CD14-positive monocyte (primary cell): ENCODE data around the gene CHRD. TPM values are rescaled to one million over a fixed set of nuclear protein-coding genes. Genes with fewer than 3 reads are reported as not detected.

ENCODE experiments used
- DNase-seq, 3 donors: peaks; one replicate each; pipeline ENCODE4 v3.0.0-alpha.2; 2011 to 2022
- H2AFZ ChIP-seq: 2 replicates; pipeline ENCODE4 v1.6.0; 2012; ENCODE audit warnings: mild to moderate bottlenecking, low read depth, low read length, inconsistent platforms; ENCODE audit not compliant: insufficient read depth, poor library complexity, severe bottlenecking
- H3K27ac ChIP-seq, 2 donors: 1 replicate in 1 of 2; 2 replicates in 1 of 2; pipeline ENCODE4 v1.5.1; 2012 to 2013; ENCODE audit warnings: low read length in 2 of 2, control low read depth in 1 of 2, inconsistent platforms in 1 of 2, low read depth in 1 of 2, mild to moderate bottlenecking in 1 of 2
- H3K27me3 ChIP-seq, 2 donors: one replicate each; pipeline versions ENCODE4 v1.6.0 to v1.6.1; 2011 to 2013; ENCODE audit warnings: low read length in 2 of 2; ENCODE audit not compliant: control insufficient read depth in 2 of 2, insufficient read depth in 2 of 2
- H3K36me3 ChIP-seq, 2 donors: replicated peaks in 1 of 2; 1 replicate in 1 of 2; 2 replicates in 1 of 2; pipeline versions ENCODE4 v1.5.1 to v1.6.1; 2012 to 2013; ENCODE audit warnings: low read length in 2 of 2, control low read depth in 1 of 2, inconsistent platforms in 1 of 2, mild to moderate bottlenecking in 1 of 2; ENCODE audit not compliant: insufficient read depth in 2 of 2, control insufficient read depth in 1 of 2
- H3K4me1 ChIP-seq, 2 donors: 1 replicate in 1 of 2; 2 replicates in 1 of 2; pipeline versions ENCODE4 v1.5.1 to v1.6.1; 2012 to 2013; ENCODE audit warnings: low read length in 2 of 2, control low read depth in 1 of 2, inconsistent platforms in 1 of 2, mild to moderate bottlenecking in 1 of 2, moderate library complexity in 1 of 2; ENCODE audit not compliant: insufficient read depth in 2 of 2, control insufficient read depth in 1 of 2
- H3K4me2 ChIP-seq: replicated peaks from 2 replicates; pipeline ENCODE3; 2012; ENCODE audit warnings: low read length, moderate library complexity, mild to moderate bottlenecking; ENCODE audit not compliant: poor library complexity, severe bottlenecking; ENCODE audit errors: extremely low read depth
- H3K4me3 ChIP-seq, 3 experiments: fragments of 200-600 bp in 1 of 3; sonication (generic) in 1 of 3; replicated peaks in 1 of 3; 1 replicate in 2 of 3; 2 replicates in 1 of 3; pipeline ENCODE4 v1.5.1; 2011 to 2013; ENCODE audit warnings: low read length in 3 of 3, mild to moderate bottlenecking in 3 of 3, control low read depth in 2 of 3, low read depth in 2 of 3, inconsistent platforms in 1 of 3, moderate library complexity in 1 of 3
- H3K79me2 ChIP-seq: 2 replicates; pipeline ENCODE4 v1.6.0; 2012; ENCODE audit warnings: mild to moderate bottlenecking, control low read depth, inconsistent platforms, low read length, moderate library complexity; ENCODE audit not compliant: insufficient read depth
- H3K9ac ChIP-seq: 2 replicates; pipeline ENCODE4 v1.6.0; 2017; ENCODE audit warnings: low read length, mild to moderate bottlenecking; ENCODE audit not compliant: insufficient read depth, poor library complexity, severe bottlenecking
- H3K9me3 ChIP-seq, 2 donors: replicated peaks in 1 of 2; 1 replicate in 1 of 2; 2 replicates in 1 of 2; pipeline versions ENCODE4 v1.5.1 to v1.6.1; 2012 to 2013; ENCODE audit warnings: low read length in 2 of 2, control low read depth in 1 of 2; ENCODE audit not compliant: control insufficient read depth in 1 of 2, insufficient read depth in 1 of 2
- H4K20me1 ChIP-seq: 2 replicates; pipeline ENCODE4 v1.6.0; 2012; ENCODE audit warnings: mild to moderate bottlenecking, low read length, control low read depth, moderate library complexity; ENCODE audit not compliant: insufficient read depth
- H3K27ac Mint-ChIP-seq, 7 donors: one replicate each; pipeline ENCODE4 v1.8.0; 2020; ENCODE audit warnings: mild to moderate bottlenecking in 7 of 7, mixed read lengths in 7 of 7, moderate library complexity in 6 of 7, inconsistent platforms in 2 of 7
- H3K27me3 Mint-ChIP-seq, 3 donors: one replicate each; pipeline ENCODE4 v1.8.0; 2021 to 2022; ENCODE audit warnings: low read depth in 3 of 3, mild to moderate bottlenecking in 3 of 3, mixed read lengths in 3 of 3, moderate library complexity in 3 of 3, inconsistent platforms in 1 of 3
- H3K36me3 Mint-ChIP-seq, 2 donors: one replicate each; pipeline ENCODE4 v1.8.0; 2020; ENCODE audit warnings: mixed read lengths in 2 of 2, inconsistent platforms in 1 of 2, mild to moderate bottlenecking in 1 of 2
- H3K4me1 Mint-ChIP-seq: one replicate; pipeline ENCODE4 v1.8.0; 2020; ENCODE audit warnings: mild to moderate bottlenecking, mixed read lengths
- H3K4me3 Mint-ChIP-seq, 2 donors: one replicate each; pipeline ENCODE4 v1.8.0; 2020; ENCODE audit warnings: mild to moderate bottlenecking in 2 of 2, mixed read lengths in 2 of 2, moderate library complexity in 1 of 2
- H3K9me3 Mint-ChIP-seq, 7 donors: one replicate each; pipeline ENCODE4 v1.8.0; 2020 to 2022; ENCODE audit warnings: mixed read lengths in 7 of 7, mild to moderate bottlenecking in 6 of 7, moderate library complexity in 6 of 7, inconsistent platforms in 2 of 7
- CTCF ChIP-seq: fragments of 200-600 bp; IDR thresholded peaks from one replicate; pipeline ENCODE4 v1.8.0; 2022; ENCODE audit warnings: antibody characterized with exemption, mild to moderate bottlenecking
- WGBS: methylation state at CpG from one replicate; pipeline ENCODE4 v1.1.5; 2013; ENCODE audit warnings: missing lambda C conversion rate; ENCODE audit not compliant: insufficient coverage; 5-methylcytosine and 5-hydroxymethylcytosine counted together
- intact Hi-C, 2 donors: fragments of 100-400 bp; cut with micrococcal nuclease; formaldehyde crosslinking; loops; one replicate each; pipeline versions ENCODE4 v1.15.0 to v1.15.1; 2023
- polyA plus RNA-seq, 3 donors: library from polyadenylated mRNA; depleted of rRNA in 1 of 3; unstranded in 2 of 3; stranded (reverse) in 1 of 3; fragments of 300-500 nt in 2 of 3; fragments of >200 nt in 1 of 3; fragmentation: Illumina TruSeq in 2 of 3; gene quantifications; 1 replicate in 2 of 3; 2 replicates in 1 of 3; pipeline ENCODE4 v1.2.3, GENCODE V29; 2012 to 2021

Gene CHRD
- polyA plus RNA-seq, 3 donors = 0.03 TPM; not detected in 2

GRCh38 chr3:184375747-184376461 is 4.0 kb upstream of the CHRD start:
- no peak overlapping the region for H3K4me2 ChIP-seq
- Mint-ChIP-seq H3K4me1 (peaks cover 9% of the 10 kb centered on the region), H3K9me3 (peaks cover 0 to 14% (median 6%) of the 10 kb centered on the region in 7 donors), H3K27me3 (peaks cover 47 to 77% (median 62%) of the 10 kb centered on the region in 3 donors), H3K4me3 (peak overlapping the region in 1 of 2 donors; percentile 6), H3K27ac (no peak overlapping the region), H3K36me3 (peaks cover 0 to 8% of the 10 kb centered on the region in 2 donors)
- H3K79me2 ChIP-seq = no peaks in the 10 kb centered on the region
- peaks cover 20 to 48% of the 10 kb centered on the region in 2 donors for H3K27me3 ChIP-seq
- intact Hi-C loops = loop anchor here (10.0 kb wide), 2 partner anchors 399 to 419 kb away; no protein-coding TSS in a partner anchor
- H3K9ac ChIP-seq = no peak overlapping the region
- peaks cover 0 to 10% of the 10 kb centered on the region in 2 donors for H3K9me3 ChIP-seq
- 98% methylated on average over 6 of the region's 12 CpGs for WGBS
- H2AFZ ChIP-seq = no peak overlapping the region
- H3K27ac ChIP-seq = no peak overlapping the region
- no peak for TF ChIP-seq CTCF
- no peaks in the 10 kb centered on the region for H4K20me1 ChIP-seq
- no peak for DNase-seq
- H3K36me3 ChIP-seq = no peaks in the 10 kb centered on the region
- no peak overlapping the region for H3K4me3 ChIP-seq
- peaks cover 3 to 14% of the 10 kb centered on the region in 2 donors for H3K4me1 ChIP-seq

GRCh38 chr3:184377374-184377773 is 2.5 kb upstream of the CHRD start:
- Mint-ChIP-seq H3K4me3 (peak overlapping the region in 1 of 2 donors; percentile 48), H3K27ac (peak overlapping the region in 1 of 7 donors; percentile 62), H3K9me3 (peaks cover 0 to 16% (median 6%) of the 10 kb centered on the region in 7 donors), H3K27me3 (peaks cover 61 to 90% (median 75%) of the 10 kb centered on the region in 3 donors), H3K4me1 (peaks cover 16% of the 10 kb centered on the region), H3K36me3 (peaks cover 0 to 8% of the 10 kb centered on the region in 2 donors)
- Histone ChIP-seq H3K4me3 (no peak overlapping the region), H4K20me1 (no peaks in the 10 kb centered on the region), H3K4me1 (peaks cover 13 to 19% of the 10 kb centered on the region in 2 donors), H3K36me3 (no peaks in the 10 kb centered on the region), H3K9ac (no peak overlapping the region), H3K27me3 (peaks cover 30 to 63% of the 10 kb centered on the region in 2 donors), H3K4me2 (no peak overlapping the region), H3K79me2 (no peaks in the 10 kb centered on the region), H3K27ac (no peak overlapping the region), H3K9me3 (peaks cover 0 to 10% of the 10 kb centered on the region in 2 donors), H2AFZ (no peak overlapping the region)
- no peak for DNase-seq
- TF ChIP-seq CTCF = no peak
- WGBS = 51% methylated on average over 3 of the region's 5 CpGs
- intact Hi-C loops = loop anchor here (10.0 kb wide), 2 partner anchors 397 to 417 kb away; no protein-coding TSS in a partner anchor
